Thyroid gland (tissue), 4 donors: ENCODE data around the gene EBPL.

Source experiments
- CTCF ChIP-seq, 6 experiments: fragments of 200-600 bp in 3 of 6; fragments of 450-650 bp in 3 of 6; sonication (generic) in 3 of 6; IDR thresholded peaks; one replicate each; pipeline ENCODE4 v1.5.1; 2016 to 2019; ENCODE audit warnings: antibody characterized with exemption in 6 of 6, mild to moderate bottlenecking in 2 of 6, inconsistent platforms in 1 of 6, moderate library complexity in 1 of 6
- POLR2A ChIP-seq, 2 donors: fragments of 450-650 bp; IDR thresholded peaks; one replicate each; pipeline ENCODE4 v1.6.1; 2017; ENCODE audit warnings: antibody characterized with exemption in 2 of 2, mild to moderate bottlenecking in 2 of 2, moderate library complexity in 1 of 2

GRCh38 chr13:49636705-49637104, 54.6 kb downstream of the EBPL start:
- no peak for TF ChIP-seq CTCF (IDR thresholded peaks at IDR 0.05)
- no peak for TF ChIP-seq POLR2A (IDR thresholded peaks at IDR 0.05)
